Keratinocyte (primary cell): ENCODE measurements around the gene IMPDH1. TPM values are rescaled to one million over a fixed set of nuclear protein-coding genes. Genes with fewer than 3 reads are reported as not detected.

Experiments
- DNase-seq: peaks from one replicate; pipeline ENCODE4 v3.0.0-alpha.2; 2011; ENCODE audit warnings: low read depth, missing footprints, low spot score
- FAIRE-seq: peaks from 2 replicates; lab custom pipeline; 2011; peaks lifted over from hg19 to GRCh38; lab: Jason Lieb, UNC
- H2AFZ ChIP-seq: 2 replicates; pipeline ENCODE4 v1.6.0; 2012; ENCODE audit warnings: low read length, control low read depth, inconsistent platforms; ENCODE audit not compliant: control insufficient read depth
- H3K27ac ChIP-seq: 2 replicates; pipeline ENCODE4 v1.5.1; 2011; ENCODE audit warnings: low read length; ENCODE audit not compliant: control insufficient read depth, insufficient read depth
- H3K27me3 ChIP-seq: 3 replicates; pipeline ENCODE4 v1.6.0; 2011; ENCODE audit warnings: low read length; ENCODE audit not compliant: control insufficient read depth, insufficient read depth; ENCODE audit errors: extremely low read depth
- H3K36me3 ChIP-seq, 2 experiments: 2 replicates in 1 of 2; 3 replicates in 1 of 2; pipeline ENCODE4 v1.5.1; 2011; ENCODE audit warnings: low read length in 2 of 2, mild to moderate bottlenecking in 1 of 2; ENCODE audit not compliant: control insufficient read depth in 2 of 2, insufficient read depth in 2 of 2; ENCODE audit errors: extremely low read depth in 1 of 2
- H3K4me1 ChIP-seq: 3 replicates; pipeline ENCODE4 v1.5.1; 2011; ENCODE audit warnings: low read length; ENCODE audit not compliant: control insufficient read depth, insufficient read depth; ENCODE audit errors: extremely low read depth
- H3K4me2 ChIP-seq: 3 replicates; pipeline ENCODE4 v1.6.0; 2011; ENCODE audit warnings: low read depth, low read length; ENCODE audit not compliant: control insufficient read depth, insufficient read depth; ENCODE audit errors: extremely low read depth
- H3K4me3 ChIP-seq, 3 experiments: fragments of 200-600 bp in 1 of 3; sonication (generic) in 1 of 3; 2 replicates in 2 of 3; 3 replicates in 1 of 3; pipeline ENCODE4 v1.5.1; 2011 to 2016; ENCODE audit warnings: low read length in 3 of 3, mild to moderate bottlenecking in 3 of 3, control low read depth in 2 of 3, inconsistent platforms in 1 of 3, low read depth in 1 of 3, mixed read lengths in 1 of 3, mixed run types in 1 of 3, moderate library complexity in 1 of 3; ENCODE audit not compliant: control insufficient read depth in 2 of 3, insufficient read depth in 2 of 3; ENCODE audit errors: extremely low read depth in 1 of 3
- H3K79me2 ChIP-seq: 2 replicates; pipeline ENCODE4 v1.6.0; 2012; ENCODE audit warnings: low read length; ENCODE audit not compliant: control insufficient read depth, insufficient read depth
- H3K9ac ChIP-seq: 3 replicates; pipeline ENCODE4 v1.6.0; 2011; ENCODE audit warnings: low read length; ENCODE audit not compliant: control insufficient read depth, insufficient read depth; ENCODE audit errors: extremely low read depth
- H3K9me1 ChIP-seq: 3 replicates; pipeline ENCODE4 v1.6.0; 2011; ENCODE audit warnings: low read length; ENCODE audit not compliant: control insufficient read depth, insufficient read depth; ENCODE audit errors: extremely low read depth
- H3K9me3 ChIP-seq: 2 replicates; pipeline ENCODE4 v1.5.1; 2012; ENCODE audit warnings: low read depth, low read length; ENCODE audit not compliant: control insufficient read depth
- H4K20me1 ChIP-seq: 3 replicates; pipeline ENCODE4 v1.6.0; 2011; ENCODE audit warnings: low read length; ENCODE audit not compliant: control insufficient read depth, insufficient read depth; ENCODE audit errors: extremely low read depth
- EZH2 ChIP-seq: IDR thresholded peaks from one replicate; pipeline ENCODE4 v1.6.1; 2012; ENCODE audit warnings: inconsistent platforms, mild to moderate bottlenecking, low read length, moderate library complexity
- dilution Hi-C: fragments of 300-500 bp; cut with MboI; formaldehyde crosslinking; loops from one replicate; pipeline ENCODE4 v1.7.0; 2020; ENCODE audit warnings: low sequenced_read_pairs; ENCODE audit not compliant: extremely low pct_ligation_motif_present
- polyA plus RNA-seq, 5 experiments: library from polyadenylated mRNA; depleted of rRNA in 3 of 5; stranded (reverse) in 3 of 5; stranded (forward) in 1 of 5; unstranded in 1 of 5; fragments of >200 nt; gene quantifications; 1 replicate in 1 of 5; 2 replicates in 3 of 5; 3 replicates in 1 of 5; pipeline versions ENCODE4 v1.2.1 to v1.2.3, GENCODE V29; 2011 to 2012; ENCODE audit warnings: missing spikeins in 2 of 5, low read depth in 1 of 5, low replicate concordance in 1 of 5
- TF ChIP-seq, protein P1 (sequence below), 3 experiments: IDR thresholded peaks in 1 of 3; conservative IDR thresholded peaks in 1 of 3; optimal IDR thresholded peaks in 1 of 3; 2 replicates in 2 of 3; 3 replicates in 1 of 3; pipeline versions ENCODE3 to v1.5.1; 2011; ENCODE audit warnings: low read length in 3 of 3, mild to moderate bottlenecking in 3 of 3, moderate library complexity in 2 of 3, control low read depth in 1 of 3, inconsistent platforms in 1 of 3; ENCODE audit not compliant: insufficient read depth in 2 of 3; ENCODE audit errors: extremely low read depth in 1 of 3

The IMPDH1 gene
- polyA plus RNA-seq, 1 donor (not counting 4 experiments of a cell fraction or from before 2014, with no cell fraction given), result 56.2 TPM

DNA sequence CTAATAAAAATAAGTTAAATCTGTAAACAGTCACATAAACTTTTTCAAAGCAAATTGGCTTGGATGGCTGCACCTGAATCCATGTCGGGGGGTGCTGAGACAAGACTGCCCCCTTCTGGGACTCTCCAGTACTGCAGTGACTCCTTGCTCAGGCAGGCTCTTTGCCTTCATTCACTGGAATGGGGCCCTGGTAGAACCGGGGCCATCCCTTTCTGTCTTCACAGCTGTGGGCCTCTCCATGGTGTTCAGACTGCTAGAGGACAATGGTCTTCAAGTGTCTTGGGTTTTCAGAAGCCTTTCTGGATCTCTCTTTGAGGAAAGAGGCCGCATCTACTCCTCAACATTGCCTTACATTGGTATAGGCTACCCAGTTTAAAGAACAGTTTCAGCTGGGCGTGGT lies 16.1 kb upstream of the IMPDH1 start:
- Histone ChIP-seq H3K27me3 (no peaks in the 10 kb centered on the region), H2AFZ (no peak overlapping the region), H3K9me3 (no peaks in the 10 kb centered on the region), H3K9ac (no peak overlapping the region), H3K4me3 (no peak overlapping the region), H3K4me2 (no peak overlapping the region), H3K9me1 (no peaks in the 10 kb centered on the region), H4K20me1 (no peaks in the 10 kb centered on the region), H3K36me3 (no peaks in the 10 kb centered on the region), H3K4me1 (no peaks in the 10 kb centered on the region), H3K27ac (no peak overlapping the region), H3K79me2 (no peaks in the 10 kb centered on the region)
- dilution Hi-C loops, result no loop called here
- DNase-seq, result no peak
- TF ChIP-seq EZH2, result no peak
- TF ChIP-seq, protein P1, sequence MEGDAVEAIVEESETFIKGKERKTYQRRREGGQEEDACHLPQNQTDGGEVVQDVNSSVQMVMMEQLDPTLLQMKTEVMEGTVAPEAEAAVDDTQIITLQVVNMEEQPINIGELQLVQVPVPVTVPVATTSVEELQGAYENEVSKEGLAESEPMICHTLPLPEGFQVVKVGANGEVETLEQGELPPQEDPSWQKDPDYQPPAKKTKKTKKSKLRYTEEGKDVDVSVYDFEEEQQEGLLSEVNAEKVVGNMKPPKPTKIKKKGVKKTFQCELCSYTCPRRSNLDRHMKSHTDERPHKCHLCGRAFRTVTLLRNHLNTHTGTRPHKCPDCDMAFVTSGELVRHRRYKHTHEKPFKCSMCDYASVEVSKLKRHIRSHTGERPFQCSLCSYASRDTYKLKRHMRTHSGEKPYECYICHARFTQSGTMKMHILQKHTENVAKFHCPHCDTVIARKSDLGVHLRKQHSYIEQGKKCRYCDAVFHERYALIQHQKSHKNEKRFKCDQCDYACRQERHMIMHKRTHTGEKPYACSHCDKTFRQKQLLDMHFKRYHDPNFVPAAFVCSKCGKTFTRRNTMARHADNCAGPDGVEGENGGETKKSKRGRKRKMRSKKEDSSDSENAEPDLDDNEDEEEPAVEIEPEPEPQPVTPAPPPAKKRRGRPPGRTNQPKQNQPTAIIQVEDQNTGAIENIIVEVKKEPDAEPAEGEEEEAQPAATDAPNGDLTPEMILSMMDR (optimal IDR thresholded peaks at IDR 0.05 in 1 of 3, IDR thresholded peaks at IDR 0.05 in 1 of 3, conservative IDR thresholded peaks at IDR 0.05 in 1 of 3; ENCODE audit: extremely low read depth in 1 of 3, insufficient read depth in 2 of 3, low read length in 3 of 3), result peak; percentile 91 to 96 (median 94)
- FAIRE-seq, result no peak

- dilution Hi-C loops, result no loop called here
- Histone ChIP-seq H3K4me1 (no peaks in the 10 kb centered on the region), H4K20me1 (no peaks in the 10 kb centered on the region), H3K79me2 (no peaks in the 10 kb centered on the region), H3K36me3 (no peaks in the 10 kb centered on the region), H3K9me3 (no peaks in the 10 kb centered on the region), H3K27me3 (no peaks in the 10 kb centered on the region), H3K27ac (no peak overlapping the region), H3K4me3 (no peak overlapping the region), H3K9ac (no peak overlapping the region), H2AFZ (no peak overlapping the region), H3K9me1 (no peaks in the 10 kb centered on the region), H3K4me2 (no peak overlapping the region)
- no peak for DNase-seq
- no peak for TF ChIP-seq EZH2
- TF ChIP-seq, protein P1 (optimal IDR thresholded peaks at IDR 0.05 in 1 of 3, IDR thresholded peaks at IDR 0.05 in 1 of 3, conservative IDR thresholded peaks at IDR 0.05 in 1 of 3; ENCODE audit: extremely low read depth in 1 of 3, insufficient read depth in 2 of 3, low read length in 3 of 3), result no peak
- no peak for FAIRE-seq
Observed at GRCh38 chr7:128424686-128425275, 15.0 kb upstream of the IMPDH1 start.
